GM12878 (cell line): ENCODE data around the gene SLC25A52. TPM values are rescaled to one million over a fixed set of nuclear protein-coding genes. Genes with fewer than 3 reads are reported as not detected.

Experiments
- ATAC-seq: fragments of 200-7000 bp; cut with Tn5 transposase; 3 replicates; pipeline ENCODE4 v1.9.1; 2020; ENCODE audit warnings: mild to moderate bottlenecking, moderate library complexity
- BruUV-seq: library from RNA; stranded (reverse); fragments of 400-500 nt; replicated peaks from 2 replicates; lab custom pipeline; 2021; lab: Mats Ljungman, UMichigan
- CTCF ChIA-PET: fragments of 300-600 bp; sonication (Branson Sonifier 250); formaldehyde crosslinking; extraction: SDS; loops from one replicate; lab custom pipeline; 2021; ENCODE audit warnings: inconsistent platforms; lab: Yijun Ruan, JAX
- POLR2A ChIA-PET: fragments of 350-600 bp; formaldehyde crosslinking; extraction: SDS; loops from one replicate; lab custom pipeline; 2021; ENCODE audit warnings: inconsistent platforms; lab: Charles Lee
- RAD21 ChIA-PET: fragments of 300-600 bp; sonication (Branson Sonifier 250); formaldehyde crosslinking; loops from one replicate; lab custom pipeline; 2023; ENCODE audit warnings: antibody characterized with exemption; ENCODE audit not compliant: unreplicated experiment; lab: Charles Lee
- SMC1A ChIA-PET: fragments of 300-600 bp; sonication (Branson Sonifier 250); formaldehyde crosslinking; loops from one replicate; lab custom pipeline; 2023; ENCODE audit not compliant: unreplicated experiment, uncharacterized antibody; lab: Charles Lee
- DNase-seq: peaks from one replicate; pipeline ENCODE4 v3.0.0-alpha.2; 2011; ENCODE audit warnings: low read depth, low spot score
- FAIRE-seq: peaks from 3 replicates; lab custom pipeline; 2011; peaks lifted over from hg19 to GRCh38; lab: Jason Lieb, UNC
- H2AFZ ChIP-seq: 2 replicates; pipeline ENCODE4 v1.6.0; 2011; ENCODE audit warnings: low read depth, low read length, control low read depth; ENCODE audit not compliant: control insufficient read depth
- H3K27ac ChIP-seq: 2 replicates; pipeline ENCODE4 v1.5.1; 2011; ENCODE audit warnings: control low read depth; ENCODE audit not compliant: control insufficient read depth, insufficient read depth
- H3K27me3 ChIP-seq, 2 experiments: replicated peaks in 1 of 2; 2 replicates each; pipeline versions ENCODE4 v1.6.0 to v1.6.1; 2011; ENCODE audit warnings: low read length in 1 of 2; ENCODE audit not compliant: control insufficient read depth in 2 of 2, insufficient read depth in 2 of 2
- H3K36me3 ChIP-seq, 2 experiments: 2 replicates each; pipeline ENCODE4 v1.5.1; 2011; ENCODE audit warnings: low read length in 1 of 2; ENCODE audit not compliant: control insufficient read depth in 2 of 2, insufficient read depth in 2 of 2
- H3K4me1 ChIP-seq: 2 replicates; pipeline ENCODE4 v1.6.1; 2011; ENCODE audit warnings: mild to moderate bottlenecking, low read length, moderate library complexity, mixed read lengths; ENCODE audit not compliant: control insufficient read depth, insufficient read depth
- H3K4me2 ChIP-seq: 2 replicates; pipeline ENCODE4 v1.6.0; 2011; ENCODE audit warnings: control low read depth; ENCODE audit not compliant: control insufficient read depth, insufficient read depth
- H3K4me3 ChIP-seq: fragments of 200-600 bp; sonication (generic); 2 replicates; pipeline ENCODE4 v1.5.1; 2016
- H3K79me2 ChIP-seq: 2 replicates; pipeline ENCODE4 v1.6.0; 2011; ENCODE audit warnings: low read length; ENCODE audit not compliant: control insufficient read depth, insufficient read depth
- H3K9ac ChIP-seq: 2 replicates; pipeline ENCODE4 v1.8.0; 2011; ENCODE audit warnings: low read length, control low read depth, mixed read lengths; ENCODE audit not compliant: control insufficient read depth, insufficient read depth
- H3K9me3 ChIP-seq: replicated peaks from 3 replicates; pipeline ENCODE4 v1.5.1; 2011; ENCODE audit warnings: mild to moderate bottlenecking, low read length; ENCODE audit not compliant: control insufficient read depth, insufficient read depth
- H4K20me1 ChIP-seq: 2 replicates; pipeline ENCODE4 v1.6.0; 2011; ENCODE audit not compliant: control insufficient read depth, insufficient read depth
- ATF7 ChIP-seq: fragments of 450-650 bp; IDR thresholded peaks from 2 replicates; pipeline ENCODE4 v1.6.1; 2016; ENCODE audit warnings: low read depth, mild to moderate bottlenecking
- BRCA1 ChIP-seq: IDR thresholded peaks from 2 replicates; pipeline ENCODE4 v1.6.1; 2011; ENCODE audit warnings: low read depth, low read length, improper control_type of control experiment
- CBFB ChIP-seq: IDR thresholded peaks from 2 replicates; pipeline ENCODE4 v1.6.1; 2016; ENCODE audit warnings: antibody characterized with exemption, low read depth
- CBX5 ChIP-seq: sonication (generic); IDR thresholded peaks from 2 replicates; pipeline ENCODE4 v1.6.1; 2016; ENCODE audit warnings: low read depth, moderate library complexity, mild to moderate bottlenecking, inconsistent platforms
- CHD4 ChIP-seq: fragments of 200-600 bp; sonication (generic); IDR thresholded peaks from 2 replicates; pipeline ENCODE4 v1.6.1; 2016; ENCODE audit warnings: mild to moderate bottlenecking
- DPF2 ChIP-seq: fragments of 450-650 bp; IDR thresholded peaks from 2 replicates; pipeline ENCODE4 v1.6.1; 2017; ENCODE audit warnings: mild to moderate bottlenecking
- EP300 ChIP-seq, 2 experiments: fragments of 150-350 bp in 1 of 2; IDR thresholded peaks; 2 replicates each; pipeline ENCODE4 v1.6.1; 2011 to 2012; ENCODE audit warnings: low read depth in 2 of 2, low read length in 2 of 2, borderline replicate concordance in 1 of 2, improper control_type of control experiment in 1 of 2, inconsistent platforms in 1 of 2; ENCODE audit not compliant: control insufficient read depth in 1 of 2
- HDGF ChIP-seq: fragments of 450-650 bp; IDR thresholded peaks from 2 replicates; pipeline ENCODE4 v1.6.1; 2016; ENCODE audit warnings: antibody characterized with exemption
- IKZF1 ChIP-seq: fragments of 450-650 bp; conservative IDR thresholded peaks from 2 replicates; pipeline ENCODE4 v1.6.1; 2017; ENCODE audit warnings: antibody characterized with exemption, mild to moderate bottlenecking
- IKZF2 ChIP-seq, 2 experiments: fragments of 450-650 bp; IDR thresholded peaks; 2 replicates each; pipeline ENCODE4 v1.6.1; 2017; ENCODE audit warnings: mild to moderate bottlenecking in 2 of 2, moderate library complexity in 2 of 2
- KLF5 ChIP-seq: fragments of 450-650 bp; IDR thresholded peaks from 2 replicates; pipeline ENCODE4 v1.6.1; 2014; ENCODE audit warnings: mild to moderate bottlenecking; ENCODE audit not compliant: partially characterized antibody
- MYB ChIP-seq: fragments of 150-350 bp; IDR thresholded peaks from 2 replicates; pipeline ENCODE4 v1.6.1; 2014; ENCODE audit warnings: mild to moderate bottlenecking, low read depth, low read length, borderline replicate concordance
- NFIC ChIP-seq: IDR thresholded peaks from 2 replicates; pipeline ENCODE4 v1.6.1; 2012; ENCODE audit warnings: low read depth, mild to moderate bottlenecking, inconsistent platforms, low read length, moderate library complexity
- NFYA ChIP-seq: IDR thresholded peaks from 2 replicates; pipeline ENCODE4 v1.6.1; 2011; ENCODE audit warnings: low read depth, mild to moderate bottlenecking, low read length, improper control_type of control experiment, borderline replicate concordance
- NR2F1 ChIP-seq: fragments of 450-650 bp; conservative IDR thresholded peaks from 2 replicates; pipeline ENCODE4 v1.6.1; 2017; ENCODE audit warnings: mild to moderate bottlenecking
- RAD21 ChIP-seq: IDR thresholded peaks from 2 replicates; pipeline ENCODE4 v1.6.1; 2011; ENCODE audit warnings: mild to moderate bottlenecking, low read depth, low read length, moderate library complexity; ENCODE audit not compliant: insufficient read depth
- RBBP5 ChIP-seq: fragments of 200-600 bp; sonication (generic); conservative IDR thresholded peaks from 2 replicates; pipeline ENCODE4 v1.6.1; 2016
- RCOR1 ChIP-seq: conservative IDR thresholded peaks from 2 replicates; pipeline ENCODE4 v1.6.1; 2012; ENCODE audit warnings: low read depth, low read length, improper control_type of control experiment
- SREBF1 ChIP-seq: IDR thresholded peaks from 2 replicates; pipeline ENCODE4 v1.6.1; 2012; ENCODE audit warnings: mild to moderate bottlenecking, low read length
- SRF ChIP-seq, 2 experiments: IDR thresholded peaks; 2 replicates each; pipeline ENCODE4 v1.6.1; 2011; ENCODE audit warnings: low read depth in 2 of 2, low read length in 2 of 2, mild to moderate bottlenecking in 1 of 2, moderate library complexity in 1 of 2
- TAF1 ChIP-seq: IDR thresholded peaks from 2 replicates; pipeline ENCODE4 v1.6.1; 2011; ENCODE audit warnings: mild to moderate bottlenecking, low read depth, low read length, borderline replicate concordance
- TCF7 ChIP-seq: IDR thresholded peaks from 2 replicates; pipeline ENCODE4 v1.6.1; 2014; ENCODE audit warnings: antibody characterized with exemption, borderline replicate concordance
- WGBS: methylation state at CpG from one replicate; pipeline ENCODE4 v1.1.6; 2016; ENCODE audit warnings: low lambda C conversion rate; ENCODE audit not compliant: insufficient replicate concordance, insufficient coverage; ENCODE audit errors: missing lambda C conversion rate; 5-methylcytosine and 5-hydroxymethylcytosine counted together
- in situ Hi-C: fragments of 300-500 bp; cut with MboI; formaldehyde crosslinking; loops from 9 replicates; pipeline ENCODE4 v1.14.3; 2018; ENCODE audit warnings: mixed read lengths
- intact Hi-C: fragments of 100-400 bp; cut with micrococcal nuclease; formaldehyde crosslinking; loops from one replicate; pipeline ENCODE4 v1.14.2; 2022; ENCODE audit not compliant: unreplicated experiment
- polyA plus RNA-seq, 11 experiments: library from polyadenylated mRNA; depleted of rRNA in 4 of 11; unstranded in 6 of 11; stranded (reverse) in 5 of 11; fragments of >200 nt; fragmentation: Nextera tagmentation in 4 of 11; fragmentation: Illumina TruSeq in 1 of 11; extraction: Ambion mirVana in 4 of 11; extraction: Trizol in 1 of 11; gene quantifications; 1 replicate in 1 of 11; 2 replicates in 10 of 11; pipeline versions ENCODE4 v1.2.1 to v1.2.3, GENCODE V29; 2011 to 2016; ENCODE audit warnings: inconsistent platforms in 2 of 11, missing spikeins in 2 of 11, low read depth in 1 of 11
- total RNA-seq, 4 experiments: library from RNA; depleted of rRNA in 3 of 4; stranded (reverse); fragments of >200 nt in 3 of 4; fragmentation: Illumina TruSeq in 1 of 4; extraction: Trizol in 1 of 4; gene quantifications; 2 replicates each; pipeline versions ENCODE4 v1.2.1 to v1.2.3, GENCODE V29; 2013 to 2021
- TF ChIP-seq, protein P1 (sequence below): IDR thresholded peaks from 2 replicates; pipeline ENCODE4 v1.6.1; 2011; ENCODE audit warnings: borderline replicate concordance, low read depth, mild to moderate bottlenecking, moderate library complexity, low read length; ENCODE audit not compliant: insufficient read depth, poor library complexity, severe bottlenecking
- TF ChIP-seq, protein P2 (sequence below): fragments of 450-650 bp; IDR thresholded peaks from 2 replicates; pipeline ENCODE4 v1.6.1; 2017; ENCODE audit warnings: antibody characterized with exemption, mild to moderate bottlenecking, moderate library complexity

The SLC25A52 gene
- total and polyA plus RNA-seq, 10 of the 15 experiments (the other 5 are each of a cell fraction or from before 2014, with no cell fraction given): not detected

DNA sequence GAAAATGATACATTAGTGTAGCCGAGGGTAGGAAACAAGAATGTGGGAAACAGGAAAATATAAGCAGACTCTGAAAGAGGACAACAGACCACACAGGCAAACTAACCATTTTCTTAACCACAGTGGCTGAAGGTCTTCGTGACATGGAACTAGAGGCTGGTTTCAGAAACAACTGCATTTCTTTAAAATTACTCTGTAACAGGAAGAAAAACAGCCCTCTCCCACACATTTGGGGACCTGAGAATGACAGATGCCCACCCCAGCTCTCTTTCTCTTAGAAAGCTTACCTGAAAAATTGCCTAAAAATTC, 13.8 kb upstream of the SLC25A52 start:
- Histone ChIP-seq H3K27ac (peak overlapping the region; percentile 25; the same call in 1 of the 2 replicates), H3K27me3 (no peaks in the 10 kb centered on the region), H3K79me2 (no peaks in the 10 kb centered on the region), H3K4me1 (peaks cover 11% of the 10 kb centered on the region), H3K4me2 (peak overlapping the region; percentile 72), H3K9ac (no peak overlapping the region), H4K20me1 (no peaks in the 10 kb centered on the region), H2AFZ (peak overlapping the region; percentile 18; the same call in 1 of the 2 replicates), H3K9me3 (peaks cover 8% of the 10 kb centered on the region), H3K4me3 (no peak overlapping the region), H3K36me3 (no peaks in the 10 kb centered on the region)
- ATAC-seq: peak; percentile 83
- FAIRE-seq: peak; percentile 7
- in situ Hi-C loops: no loop called here
- CTCF ChIA-PET: interaction anchor here (1.0 kb wide), 1 partner anchor 27 kb away, joined by 3 read pairs; no protein-coding TSS in a partner anchor
- peak; percentile 36 for DNase-seq
- RAD21 ChIA-PET: no interaction called here
- POLR2A ChIA-PET: no interaction called here
- intact Hi-C loops: no loop called here
- SMC1A ChIA-PET: interaction anchor here (0.6 to 1.9 kb wide), 3 partner anchors 9 to 26 kb away, joined by 3 to 4 read pairs (median 4); no protein-coding TSS in a partner anchor
- WGBS: 17% methylated on average over 2 of the region's 2 CpGs
- BruUV-seq: no TSS peak
- TF ChIP-seq SREBF1 (no peak), TAF1 (no peak), EP300 (IDR thresholded peaks at IDR 0.05; ENCODE audit: borderline replicate concordance in 1 of 2, control insufficient read depth in 1 of 2, low read depth in 2 of 2, low read length in 2 of 2) (peak in 1 of 2 experiments; percentile 39; a peak in 1 of 4 replicates), IKZF1 (peak; percentile 67), BRCA1 (no peak), TCF7 (no peak), IKZF2 (IDR thresholded peaks at IDR 0.05) (peak; percentile 69 to 72), NFYA (no peak), RAD21 (no peak), MYB (no peak), RCOR1 (no peak), NR2F1 (no peak), DPF2 (peak; percentile 48; the same call in 1 of the 2 replicates), CBFB (0 out of 2 replicates have a peak, but pooled peaks have one; percentile 25), HDGF (no peak), ATF7 (no peak), KLF5 (no peak), SRF (IDR thresholded peaks at IDR 0.05; ENCODE audit: low read depth in 2 of 2, low read length in 2 of 2) (no peak), RBBP5 (no peak), CHD4 (no peak), CBX5 (no peak), NFIC (peak; percentile 59; the same call in 1 of the 2 replicates)
- TF ChIP-seq, protein P1, sequence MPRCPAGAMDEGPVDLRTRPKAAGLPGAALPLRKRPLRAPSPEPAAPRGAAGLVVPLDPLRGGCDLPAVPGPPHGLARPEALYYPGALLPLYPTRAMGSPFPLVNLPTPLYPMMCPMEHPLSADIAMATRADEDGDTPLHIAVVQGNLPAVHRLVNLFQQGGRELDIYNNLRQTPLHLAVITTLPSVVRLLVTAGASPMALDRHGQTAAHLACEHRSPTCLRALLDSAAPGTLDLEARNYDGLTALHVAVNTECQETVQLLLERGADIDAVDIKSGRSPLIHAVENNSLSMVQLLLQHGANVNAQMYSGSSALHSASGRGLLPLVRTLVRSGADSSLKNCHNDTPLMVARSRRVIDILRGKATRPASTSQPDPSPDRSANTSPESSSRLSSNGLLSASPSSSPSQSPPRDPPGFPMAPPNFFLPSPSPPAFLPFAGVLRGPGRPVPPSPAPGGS: no peak
- TF ChIP-seq, protein P2, sequence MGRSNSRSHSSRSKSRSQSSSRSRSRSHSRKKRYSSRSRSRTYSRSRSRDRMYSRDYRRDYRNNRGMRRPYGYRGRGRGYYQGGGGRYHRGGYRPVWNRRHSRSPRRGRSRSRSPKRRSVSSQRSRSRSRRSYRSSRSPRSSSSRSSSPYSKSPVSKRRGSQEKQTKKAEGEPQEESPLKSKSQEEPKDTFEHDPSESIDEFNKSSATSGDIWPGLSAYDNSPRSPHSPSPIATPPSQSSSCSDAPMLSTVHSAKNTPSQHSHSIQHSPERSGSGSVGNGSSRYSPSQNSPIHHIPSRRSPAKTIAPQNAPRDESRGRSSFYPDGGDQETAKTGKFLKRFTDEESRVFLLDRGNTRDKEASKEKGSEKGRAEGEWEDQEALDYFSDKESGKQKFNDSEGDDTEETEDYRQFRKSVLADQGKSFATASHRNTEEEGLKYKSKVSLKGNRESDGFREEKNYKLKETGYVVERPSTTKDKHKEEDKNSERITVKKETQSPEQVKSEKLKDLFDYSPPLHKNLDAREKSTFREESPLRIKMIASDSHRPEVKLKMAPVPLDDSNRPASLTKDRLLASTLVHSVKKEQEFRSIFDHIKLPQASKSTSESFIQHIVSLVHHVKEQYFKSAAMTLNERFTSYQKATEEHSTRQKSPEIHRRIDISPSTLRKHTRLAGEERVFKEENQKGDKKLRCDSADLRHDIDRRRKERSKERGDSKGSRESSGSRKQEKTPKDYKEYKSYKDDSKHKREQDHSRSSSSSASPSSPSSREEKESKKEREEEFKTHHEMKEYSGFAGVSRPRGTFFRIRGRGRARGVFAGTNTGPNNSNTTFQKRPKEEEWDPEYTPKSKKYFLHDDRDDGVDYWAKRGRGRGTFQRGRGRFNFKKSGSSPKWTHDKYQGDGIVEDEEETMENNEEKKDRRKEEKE: no peak
